Measurements from ENCODE around the gene PRPS1L1.

DNA sequence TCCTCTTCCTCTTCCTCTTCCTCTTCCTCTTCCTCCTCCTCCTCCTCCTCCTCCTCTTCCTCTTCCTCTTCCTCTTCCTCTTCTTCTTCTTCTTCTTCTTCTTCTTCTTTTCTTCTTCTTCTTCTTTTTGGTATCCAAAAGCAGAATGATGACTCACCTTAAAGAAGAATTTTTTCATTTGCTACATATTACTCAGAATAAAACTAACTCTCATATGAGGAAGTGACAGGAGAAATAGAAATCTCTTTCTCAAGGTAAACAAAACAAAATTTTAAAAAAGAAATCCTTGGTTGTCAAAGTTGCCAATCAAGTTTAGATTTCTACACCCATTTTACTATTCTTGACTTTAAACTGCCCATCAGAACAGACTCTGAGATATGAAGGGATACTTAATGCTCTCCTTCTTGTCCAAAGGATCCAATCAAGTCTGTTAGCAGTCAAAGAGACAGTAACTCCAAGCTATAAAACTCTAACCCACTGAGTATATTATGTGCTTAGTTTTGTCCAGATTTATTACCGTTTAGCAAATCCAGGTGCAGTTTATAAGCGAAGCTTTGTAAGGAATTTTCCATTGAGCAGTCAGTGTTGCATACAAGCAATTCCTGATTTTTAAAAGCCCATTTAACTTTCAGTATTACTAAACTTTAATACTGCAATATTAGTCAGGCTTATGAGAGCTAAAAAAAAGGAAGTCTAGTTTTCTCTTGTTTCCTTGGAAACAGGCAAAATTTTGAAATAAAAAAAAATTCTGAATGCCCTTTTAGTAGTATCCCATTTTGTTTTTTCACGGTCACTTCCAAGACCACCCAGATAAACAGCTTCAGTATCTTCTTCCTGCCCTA is 44.2 kb downstream of the PRPS1L1 start:
- TF ChIP-seq EZH2 (IDR thresholded peaks at IDR 0.05) (no peak), POLR2AphosphoS5 (IDR thresholded peaks at IDR 0.05; ENCODE audit: borderline replicate concordance, low read depth, low read length) (no peak)

Data from SK-N-MC (cell line).